BE2C (cell line): ENCODE results near the gene TTC12.

Experiments used
- DNase-seq: peaks from one replicate; pipeline ENCODE4 v3.0.0-alpha.2; 2020
- H3K27me3 ChIP-seq: fragments of 250-450 bp; sonication (Bioruptor Pico); 2 replicates; pipeline ENCODE4 v1.5.1; 2020; ENCODE audit warnings: mild to moderate bottlenecking
- H3K36me3 ChIP-seq: fragments of 250-450 bp; sonication (Bioruptor Pico); 2 replicates; pipeline ENCODE4 v1.5.1; 2020; ENCODE audit warnings: mild to moderate bottlenecking
- H3K4me1 ChIP-seq: fragments of 250-450 bp; sonication (Bioruptor Pico); 2 replicates; pipeline ENCODE4 v1.5.1; 2020
- H3K4me3 ChIP-seq: 2 replicates; pipeline ENCODE4 v1.5.1; 2011; ENCODE audit warnings: low read depth, low read length
- H3K9me3 ChIP-seq: fragments of 250-450 bp; sonication (Bioruptor Pico); 2 replicates; pipeline ENCODE4 v1.5.1; 2020
- TF ChIP-seq, protein P1 (sequence below): IDR thresholded peaks from 2 replicates; pipeline ENCODE4 v1.5.1; 2012; ENCODE audit warnings: mild to moderate bottlenecking, low read depth, low read length

TTC12 gene

GRCh38 chr11:113409526-113409925, 95.1 kb downstream of the TTC12 start:
- H3K4me1 ChIP-seq, result no peaks in the 10 kb centered on the region
- H3K4me3 ChIP-seq, result no peak overlapping the region
- no peaks in the 10 kb centered on the region for H3K9me3 ChIP-seq
- DNase-seq, result no peak
- TF ChIP-seq, protein P1, sequence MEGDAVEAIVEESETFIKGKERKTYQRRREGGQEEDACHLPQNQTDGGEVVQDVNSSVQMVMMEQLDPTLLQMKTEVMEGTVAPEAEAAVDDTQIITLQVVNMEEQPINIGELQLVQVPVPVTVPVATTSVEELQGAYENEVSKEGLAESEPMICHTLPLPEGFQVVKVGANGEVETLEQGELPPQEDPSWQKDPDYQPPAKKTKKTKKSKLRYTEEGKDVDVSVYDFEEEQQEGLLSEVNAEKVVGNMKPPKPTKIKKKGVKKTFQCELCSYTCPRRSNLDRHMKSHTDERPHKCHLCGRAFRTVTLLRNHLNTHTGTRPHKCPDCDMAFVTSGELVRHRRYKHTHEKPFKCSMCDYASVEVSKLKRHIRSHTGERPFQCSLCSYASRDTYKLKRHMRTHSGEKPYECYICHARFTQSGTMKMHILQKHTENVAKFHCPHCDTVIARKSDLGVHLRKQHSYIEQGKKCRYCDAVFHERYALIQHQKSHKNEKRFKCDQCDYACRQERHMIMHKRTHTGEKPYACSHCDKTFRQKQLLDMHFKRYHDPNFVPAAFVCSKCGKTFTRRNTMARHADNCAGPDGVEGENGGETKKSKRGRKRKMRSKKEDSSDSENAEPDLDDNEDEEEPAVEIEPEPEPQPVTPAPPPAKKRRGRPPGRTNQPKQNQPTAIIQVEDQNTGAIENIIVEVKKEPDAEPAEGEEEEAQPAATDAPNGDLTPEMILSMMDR, result no peak
- H3K36me3 ChIP-seq, result no peaks in the 10 kb centered on the region
- no peaks in the 10 kb centered on the region for H3K27me3 ChIP-seq

DNA sequence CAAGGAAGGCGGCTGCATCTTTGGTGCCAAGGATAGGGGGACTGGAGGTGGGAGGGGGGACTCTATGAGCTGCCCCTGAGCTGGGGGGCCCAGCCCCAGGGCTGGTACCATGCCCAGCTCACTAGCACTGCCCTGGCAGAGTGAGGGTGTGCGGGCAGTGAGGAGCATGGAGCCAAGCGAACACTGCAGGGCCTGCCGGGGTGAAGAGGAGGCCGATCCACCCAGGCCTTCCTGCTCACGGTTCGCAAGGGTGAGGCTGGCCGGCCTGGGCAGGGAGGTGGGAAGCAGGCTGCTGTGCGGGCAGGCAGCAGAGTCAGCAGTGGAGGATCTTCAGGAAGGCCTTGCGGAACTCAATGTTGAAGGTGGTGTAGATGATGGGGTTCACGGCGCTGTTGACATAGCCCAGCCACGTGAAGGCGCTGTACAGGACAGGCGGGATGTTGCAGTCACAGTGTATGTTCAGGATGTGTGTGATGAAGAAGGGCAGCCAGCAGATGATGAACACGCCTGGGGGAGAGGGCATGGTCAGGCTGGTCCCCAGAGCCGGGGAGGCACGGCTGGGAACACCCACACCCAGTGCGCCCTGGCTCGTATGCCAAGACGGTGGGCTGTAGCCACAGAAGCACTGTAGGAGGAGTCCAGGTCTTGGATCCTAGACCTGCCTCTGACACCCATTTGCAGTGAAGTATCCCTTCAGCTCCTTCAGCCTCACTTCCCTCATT, 96.2 kb downstream of the TTC12 start:
- H3K27me3 ChIP-seq, result no peaks in the 10 kb centered on the region
- no peaks in the 10 kb centered on the region for H3K9me3 ChIP-seq
- no peaks in the 10 kb centered on the region for H3K4me1 ChIP-seq
- TF ChIP-seq, protein P1, result no peak
- H3K36me3 ChIP-seq, result no peaks in the 10 kb centered on the region
- DNase-seq, result no peak
- H3K4me3 ChIP-seq, result no peak overlapping the region

- Histone ChIP-seq H3K4me1 (no peaks in the 10 kb centered on the region), H3K9me3 (no peaks in the 10 kb centered on the region), H3K27me3 (no peaks in the 10 kb centered on the region), H3K4me3 (no peak overlapping the region), H3K36me3 (no peaks in the 10 kb centered on the region)
- TF ChIP-seq, protein P1, result no peak
- no peak for DNase-seq
Measured at GRCh38 chr11:113411536-113411935, 97.2 kb downstream of the TTC12 start.

DNA sequence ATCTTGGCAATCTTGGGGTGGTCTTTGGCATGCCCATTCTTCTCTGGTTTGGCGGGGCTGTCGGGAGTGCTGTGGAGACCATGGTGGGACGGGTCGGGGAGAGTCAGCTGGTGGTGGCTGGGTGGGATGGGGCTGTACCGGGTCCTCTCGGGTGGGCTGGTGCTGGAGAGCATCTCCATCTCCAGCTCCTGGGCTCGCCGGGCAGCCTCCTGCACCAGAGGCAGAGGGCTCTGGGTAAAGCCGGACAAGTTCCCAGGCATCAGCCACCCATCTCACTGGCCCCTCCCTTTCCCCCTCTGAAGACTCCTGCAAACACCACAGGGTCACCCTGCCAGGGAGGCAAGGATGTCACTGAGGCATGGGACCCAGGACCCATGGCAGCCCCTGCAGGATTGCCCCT, 98.3 kb downstream of the TTC12 start:
- Histone ChIP-seq H3K4me1 (no peaks in the 10 kb centered on the region), H3K4me3 (no peak overlapping the region), H3K9me3 (no peaks in the 10 kb centered on the region), H3K27me3 (no peaks in the 10 kb centered on the region), H3K36me3 (no peaks in the 10 kb centered on the region)
- TF ChIP-seq, protein P1, result no peak
- no peak for DNase-seq

DNA sequence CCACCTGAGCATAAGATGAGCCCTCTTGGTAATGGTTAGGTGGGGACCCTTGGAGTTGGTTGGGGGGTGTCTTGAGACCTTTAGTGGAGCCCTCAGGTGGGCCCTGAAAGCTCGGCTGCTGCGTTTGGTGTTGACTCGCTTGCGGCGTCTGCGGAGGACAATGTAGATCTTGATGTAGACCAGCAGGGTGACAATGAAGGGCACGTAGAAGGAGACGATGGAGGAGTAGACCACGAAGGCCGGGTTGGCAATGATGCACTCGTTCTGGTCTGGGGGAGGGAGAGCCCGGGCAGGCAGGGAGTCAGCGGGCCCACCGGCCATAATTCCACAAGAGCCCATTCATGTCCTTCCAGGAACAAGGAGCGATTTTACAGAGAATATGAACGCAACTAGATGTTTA, 101.0 kb downstream of the TTC12 start:
- no peaks in the 10 kb centered on the region for H3K4me1 ChIP-seq
- no peaks in the 10 kb centered on the region for H3K9me3 ChIP-seq
- no peaks in the 10 kb centered on the region for H3K27me3 ChIP-seq
- TF ChIP-seq, protein P1, result no peak
- H3K4me3 ChIP-seq, result no peak overlapping the region
- H3K36me3 ChIP-seq, result peaks cover 3% of the 10 kb centered on the region; the same call in 1 of the 2 replicates
- DNase-seq, result no peak
